Tibial nerve (tissue), 3 donors: ENCODE results near the gene FLYWCH1.

Experiments
- CTCF ChIP-seq, 5 experiments: fragments of 200-600 bp in 3 of 5; fragments of 450-650 bp in 2 of 5; sonication (generic) in 3 of 5; IDR thresholded peaks; one replicate each; pipeline ENCODE4 v1.5.1; 2016 to 2019; ENCODE audit warnings: antibody characterized with exemption in 5 of 5, mild to moderate bottlenecking in 3 of 5, moderate library complexity in 2 of 5
- POLR2A ChIP-seq, 2 donors: fragments of 450-650 bp; IDR thresholded peaks; one replicate each; pipeline ENCODE4 v1.6.1; 2017; ENCODE audit warnings: antibody characterized with exemption in 2 of 2, mild to moderate bottlenecking in 2 of 2, moderate library complexity in 2 of 2

DNA sequence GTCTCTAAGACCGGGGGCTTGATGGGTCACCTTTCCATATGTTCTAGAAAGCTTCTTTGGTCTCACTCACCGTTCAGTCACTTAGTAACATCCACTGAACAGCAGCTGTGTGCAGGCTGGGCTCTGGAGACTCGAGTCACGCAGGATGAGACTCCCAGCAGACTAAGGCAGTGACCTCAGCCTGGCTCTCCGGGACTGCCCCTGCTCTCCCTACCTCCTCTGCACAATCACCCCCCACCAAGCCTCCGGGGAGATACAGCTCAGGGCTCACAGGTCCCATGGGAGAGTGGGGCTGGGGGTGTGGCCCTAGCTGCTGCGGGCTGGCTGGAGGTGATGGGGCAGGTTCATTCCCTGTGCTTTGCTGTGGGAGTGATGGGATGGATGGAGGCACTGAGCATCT is 14.6 kb upstream of the FLYWCH1 start:
- no peak for TF ChIP-seq POLR2A (IDR thresholded peaks at IDR 0.05)
- no peak for TF ChIP-seq CTCF (IDR thresholded peaks at IDR 0.05)
